H1 (cell line): Measurements from ENCODE around the gene STAT3. TPM values are rescaled to one million over a fixed set of nuclear protein-coding genes. Genes with fewer than 3 reads are reported as not detected.

Source experiments
- SIRT6 ChIP-seq: IDR thresholded peaks from one replicate; pipeline ENCODE4 v1.7.1; 2012; ENCODE audit warnings: low read length, inconsistent platforms
- USF2 ChIP-seq: IDR thresholded peaks from 2 replicates; pipeline ENCODE4 v1.6.1; 2011; ENCODE audit warnings: low read length, improper control_type of control experiment
- polyA plus RNA-seq, 7 experiments: library from polyadenylated mRNA; depleted of rRNA in 3 of 7; stranded (reverse) in 5 of 7; unstranded in 2 of 7; fragments of >200 nt in 5 of 7; fragments of 200-250 nt in 2 of 7; gene quantifications; 1 replicate in 5 of 7; 2 replicates in 1 of 7; 4 replicates in 1 of 7; pipeline versions ENCODE4 v1.2.1 to v1.2.3, GENCODE V29; 2011 to 2013; ENCODE audit warnings: missing spikeins in 2 of 7, mixed read lengths in 2 of 7
- total RNA-seq: library from RNA; stranded (reverse); fragmentation: NEBNext Ultra II Directional; extraction: Animal tissue kit (Norgen Biotek cat#: 25700); gene quantifications from 2 replicates; pipeline ENCODE4 v1.2.1, GENCODE V29; 2021

Gene STAT3
- total and polyA plus RNA-seq, 2 of the 8 experiments (the other 6 are each of a cell fraction or from before 2014, with no cell fraction given): 38.4 to 94.1 TPM

DNA sequence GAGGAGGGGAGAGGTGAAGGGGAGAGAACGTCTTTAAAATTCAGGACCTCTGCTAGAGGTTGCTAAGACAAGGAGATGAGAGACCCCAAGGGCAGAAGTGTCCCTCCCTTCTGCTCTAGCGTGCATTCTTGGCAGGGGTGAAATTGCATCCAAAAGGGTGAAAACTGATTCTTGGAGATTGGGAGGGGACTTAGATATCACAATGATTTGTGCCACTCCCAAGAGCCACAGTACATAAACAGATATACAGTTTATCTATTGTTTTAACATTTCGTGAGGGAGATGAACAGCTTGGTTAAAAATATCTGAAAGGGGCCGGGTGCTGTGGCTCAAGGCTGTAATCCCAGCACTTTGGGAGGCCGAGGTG, 22.1 kb upstream of the STAT3 start (continued):
- TF ChIP-seq USF2: no peak
- no peak for TF ChIP-seq SIRT6
- TF ChIP-seq, all 59 proteins: peak for 0
